H9 (cell line): ENCODE results near the gene MMP23B. TPM values are rescaled to one million over a fixed set of nuclear protein-coding genes. Genes with fewer than 3 reads are reported as not detected.

Experiments
- DNase-seq: peaks from one replicate; pipeline ENCODE4 v3.0.0-alpha.2; 2017
- H2AFZ ChIP-seq: one replicate; pipeline ENCODE4 v1.6.1; 2013; ENCODE audit warnings: mild to moderate bottlenecking, low read length, control low read depth, moderate library complexity
- H2AK5ac ChIP-seq: 2 replicates; pipeline ENCODE4 v1.6.1; 2013; ENCODE audit warnings: low read length, control low read depth, mixed read lengths; ENCODE audit not compliant: insufficient read length
- H2BK120ac ChIP-seq: one replicate; pipeline ENCODE4 v1.6.1; 2013; ENCODE audit warnings: low read depth, mild to moderate bottlenecking, low read length, control low read depth, inconsistent platforms; ENCODE audit not compliant: poor library complexity, severe bottlenecking
- H2BK12ac ChIP-seq: 2 replicates; pipeline ENCODE4 v1.6.1; 2013; ENCODE audit warnings: low read length, control low read depth, mixed read lengths, low read depth; ENCODE audit not compliant: insufficient read length
- H2BK15ac ChIP-seq: 2 replicates; pipeline ENCODE4 v1.6.1; 2013; ENCODE audit warnings: low read depth, low read length, control low read depth
- H2BK20ac ChIP-seq: one replicate; pipeline ENCODE4 v1.6.1; 2013; ENCODE audit warnings: low read depth, mild to moderate bottlenecking, low read length, control low read depth, inconsistent platforms; ENCODE audit not compliant: poor library complexity, severe bottlenecking
- H2BK5ac ChIP-seq: 2 replicates; pipeline ENCODE4 v1.6.1; 2013; ENCODE audit warnings: low read length, control low read depth, mixed read lengths; ENCODE audit not compliant: insufficient read length
- H3K14ac ChIP-seq: 2 replicates; pipeline ENCODE4 v1.6.1; 2013; ENCODE audit warnings: low read length, control low read depth; ENCODE audit not compliant: insufficient read depth
- H3K18ac ChIP-seq: 2 replicates; pipeline ENCODE4 v1.6.1; 2013; ENCODE audit warnings: low read depth, mild to moderate bottlenecking, mixed read lengths, low read length, control low read depth; ENCODE audit not compliant: insufficient read length
- H3K23ac ChIP-seq: 2 replicates; pipeline ENCODE4 v1.6.1; 2013; ENCODE audit warnings: low read length, control low read depth, mixed read lengths, low read depth; ENCODE audit not compliant: insufficient read length
- H3K23me2 ChIP-seq: 2 replicates; pipeline ENCODE4 v1.6.1; 2013; ENCODE audit warnings: low read depth, mild to moderate bottlenecking, mixed read lengths, low read length, control low read depth; ENCODE audit not compliant: insufficient read length, poor library complexity, severe bottlenecking
- H3K27ac ChIP-seq: 2 replicates; pipeline ENCODE4 v1.5.1; 2013; ENCODE audit warnings: low read length, control low read depth, mixed read lengths, low read depth; ENCODE audit not compliant: insufficient read length
- H3K27me3 ChIP-seq: 2 replicates; pipeline ENCODE4 v1.6.1; 2013; ENCODE audit warnings: low read length, control low read depth, inconsistent platforms; ENCODE audit not compliant: insufficient read depth
- H3K4ac ChIP-seq: 2 replicates; pipeline ENCODE4 v1.6.1; 2013; ENCODE audit warnings: low read depth, mild to moderate bottlenecking, control low read depth, inconsistent platforms, low read length, moderate library complexity
- H3K4me1 ChIP-seq: 2 replicates; pipeline ENCODE4 v1.6.1; 2013; ENCODE audit warnings: low read length, control low read depth, inconsistent platforms; ENCODE audit not compliant: insufficient read depth
- H3K4me2 ChIP-seq: 2 replicates; pipeline ENCODE4 v1.6.1; 2013; ENCODE audit warnings: low read length, control low read depth, mixed read lengths; ENCODE audit not compliant: insufficient read length, insufficient read depth
- H3K56ac ChIP-seq: 2 replicates; pipeline ENCODE4 v1.6.1; 2013; ENCODE audit warnings: low read depth, mild to moderate bottlenecking, mixed read lengths, low read length, control low read depth; ENCODE audit not compliant: insufficient read length
- H3K79me1 ChIP-seq: 2 replicates; pipeline ENCODE4 v1.6.1; 2013; ENCODE audit warnings: low read depth, mild to moderate bottlenecking, moderate library complexity, low read length, control low read depth, inconsistent platforms; ENCODE audit not compliant: insufficient read depth, poor library complexity, severe bottlenecking
- H3K79me2 ChIP-seq: 2 replicates; pipeline ENCODE4 v1.6.1; 2013; ENCODE audit warnings: low read length, control low read depth, inconsistent platforms; ENCODE audit not compliant: insufficient read depth
- H3K9ac ChIP-seq: 2 replicates; pipeline ENCODE4 v1.6.1; 2013; ENCODE audit warnings: low read length, control low read depth, mixed read lengths; ENCODE audit not compliant: insufficient read length; ENCODE audit errors: extremely low read depth
- H3K9me3 ChIP-seq: one replicate; pipeline ENCODE4 v1.6.1; 2013; ENCODE audit warnings: low read depth, low read length, inconsistent platforms; ENCODE audit not compliant: control insufficient read depth
- H3T11ph ChIP-seq: one replicate; pipeline ENCODE4 v1.6.1; 2013; ENCODE audit warnings: mild to moderate bottlenecking, low read length, control low read depth, inconsistent platforms
- H4K20me1 ChIP-seq: one replicate; pipeline ENCODE4 v1.6.1; 2013; ENCODE audit not compliant: control insufficient read depth, insufficient read length, insufficient read depth
- H4K5ac ChIP-seq: 2 replicates; pipeline ENCODE4 v1.6.1; 2013; ENCODE audit warnings: low read depth, mild to moderate bottlenecking, mixed read lengths, low read length, control low read depth; ENCODE audit not compliant: insufficient read length
- H4K8ac ChIP-seq: replicated peaks from 2 replicates; pipeline ENCODE4 v1.6.1; 2013; ENCODE audit warnings: low read length, control low read depth, mixed read lengths, low read depth; ENCODE audit not compliant: insufficient read length
- H4K91ac ChIP-seq: 2 replicates; pipeline ENCODE4 v1.6.1; 2013; ENCODE audit warnings: low read depth, mild to moderate bottlenecking, moderate library complexity, mixed read lengths, low read length, control low read depth; ENCODE audit not compliant: insufficient read length
- H3K27ac Mint-ChIP-seq, 3 experiments: 2 replicates in 2 of 3; 3 replicates in 1 of 3; pipeline ENCODE4 v1.8.0; 2020 to 2021; ENCODE audit warnings: mixed read lengths in 3 of 3, mild to moderate bottlenecking in 1 of 3, moderate library complexity in 1 of 3
- H3K27me3 Mint-ChIP-seq: 2 replicates; pipeline ENCODE4 v1.8.0; 2021; ENCODE audit warnings: low read depth, mild to moderate bottlenecking, moderate library complexity, mixed read lengths
- H3K36me3 Mint-ChIP-seq, 3 experiments: 2 replicates in 2 of 3; 3 replicates in 1 of 3; pipeline ENCODE4 v1.8.0; 2020 to 2021; ENCODE audit warnings: low read depth in 3 of 3, mixed read lengths in 3 of 3; ENCODE audit not compliant: insufficient read depth in 1 of 3
- H3K4me1 Mint-ChIP-seq, 2 experiments: 2 replicates each; pipeline ENCODE4 v1.8.0; 2020; ENCODE audit warnings: mixed read lengths in 2 of 2
- H3K4me3 Mint-ChIP-seq, 2 experiments: 2 replicates in 1 of 2; 3 replicates in 1 of 2; pipeline ENCODE4 v1.8.0; 2020 to 2021; ENCODE audit warnings: mild to moderate bottlenecking in 2 of 2, mixed read lengths in 2 of 2, moderate library complexity in 1 of 2
- H3K9me3 Mint-ChIP-seq, 2 experiments: 2 replicates in 1 of 2; 3 replicates in 1 of 2; pipeline ENCODE4 v1.8.0; 2020; ENCODE audit warnings: mild to moderate bottlenecking in 2 of 2, mixed read lengths in 2 of 2, moderate library complexity in 1 of 2
- CTCF ChIP-seq: fragments of 200-600 bp; sonication (generic); conservative IDR thresholded peaks from 3 replicates; pipeline ENCODE4 v1.8.0; 2021; ENCODE audit warnings: antibody characterized with exemption, mild to moderate bottlenecking
- WGBS: extraction: QIAGEN DNeasy Blood & Tissue Kit; methylation state at CpG from one replicate; pipeline ENCODE4 v1.1.7; 2013; ENCODE audit warnings: missing lambda C conversion rate, low lambda C conversion rate, mixed read lengths; ENCODE audit not compliant: insufficient read length; ENCODE audit errors: extremely low coverage; 5-methylcytosine and 5-hydroxymethylcytosine counted together
- total RNA-seq: library from RNA; stranded (reverse); gene quantifications from 2 replicates; pipeline ENCODE4 v1.2.1, GENCODE V29; 2021

MMP23B gene
- total RNA-seq, 1 experiment from 2014 or later, result 12.5 TPM

- Mint-ChIP-seq H3K4me3 (no peak overlapping the region), H3K9me3 (no peaks in the 10 kb centered on the region), H3K4me1 (peaks cover 2% of the 10 kb centered on the region in 2 experiments; a peak in 2 of 4 replicates), H3K36me3 (peaks cover 2 to 8% (median 6%) of the 10 kb centered on the region in 3 experiments; a peak in 6 of 7 replicates), H3K27ac (no peak overlapping the region), H3K27me3 (no peaks in the 10 kb centered on the region; the same call in 1 of the 2 replicates)
- no peak overlapping the region for H2BK5ac ChIP-seq
- H3K9ac ChIP-seq, result no peak overlapping the region
- no peaks in the 10 kb centered on the region for H3K79me2 ChIP-seq
- no peak for TF ChIP-seq CTCF
- H2BK120ac ChIP-seq, result no peak overlapping the region
- no peak overlapping the region for H4K91ac ChIP-seq
- H4K8ac ChIP-seq, result no peak overlapping the region
- H2BK20ac ChIP-seq, result no peak overlapping the region
- no peak overlapping the region for H3K27ac ChIP-seq
- no peaks in the 10 kb centered on the region for H3K9me3 ChIP-seq
- H3K4me2 ChIP-seq, result no peak overlapping the region
- no peak for DNase-seq
- no peak overlapping the region for H2AFZ ChIP-seq
- no peak overlapping the region for H3K56ac ChIP-seq
- no peak overlapping the region for H4K5ac ChIP-seq
- no peaks in the 10 kb centered on the region for H3K4me1 ChIP-seq
- no peak overlapping the region for H2AK5ac ChIP-seq
- H2BK15ac ChIP-seq, result no peak overlapping the region
- H3K14ac ChIP-seq, result no peak overlapping the region; the same call in 1 of the 2 replicates
- H3K23me2 ChIP-seq, result peaks cover 5% of the 10 kb centered on the region
- H3K79me1 ChIP-seq, result no peaks in the 10 kb centered on the region
- H3K4ac ChIP-seq, result no peak overlapping the region
- H3K27me3 ChIP-seq, result no peaks in the 10 kb centered on the region
- no peaks in the 10 kb centered on the region for H4K20me1 ChIP-seq
- H3K18ac ChIP-seq, result no peak overlapping the region
- no peak overlapping the region for H2BK12ac ChIP-seq
- no peak overlapping the region for H3T11ph ChIP-seq
- no peak overlapping the region for H3K23ac ChIP-seq
- WGBS, result no CpG with 5 or more reads among the region's 31 CpGs
Observed at GRCh38 chr1:1621173-1622009, 10.6 kb upstream of the MMP23B start.
